HEK293 (cell line): Measurements from ENCODE around the gene TMPRSS5.

Experiments
- CTCF ChIA-PET: fragments of 350-600 bp; formaldehyde crosslinking; extraction: SDS; loops from one replicate; lab custom pipeline; 2021; ENCODE audit warnings: antibody characterized with exemption; lab: Yijun Ruan, JAX
- POLR2A ChIA-PET: fragments of 300-600 bp; formaldehyde crosslinking; extraction: SDS; loops from one replicate; lab custom pipeline; 2020; ENCODE audit warnings: antibody characterized with exemption, inconsistent platforms; lab: Yijun Ruan, JAX
- H3K27ac ChIP-seq: fragments of 200-500 bp; sonication (Bioruptor generic); 2 replicates; pipeline ENCODE4 v1.5.1; 2014; ENCODE audit warnings: low read depth, low read length, control low read depth, inconsistent platforms; ENCODE audit errors: extremely low read depth
- H3K36me3 ChIP-seq, 2 experiments: fragments of 200-500 bp in 1 of 2; sonication (Bioruptor generic) in 1 of 2; 1 replicate in 1 of 2; 2 replicates in 1 of 2; pipeline ENCODE4 v1.5.1; 2014 to 2017; ENCODE audit warnings: inconsistent platforms in 2 of 2, low read length in 2 of 2; ENCODE audit not compliant: control insufficient read depth in 2 of 2, insufficient read depth in 1 of 2
- H3K4me1 ChIP-seq: fragments of 200-500 bp; sonication (Bioruptor generic); 2 replicates; pipeline ENCODE4 v1.5.1; 2014; ENCODE audit warnings: mild to moderate bottlenecking, low read length, inconsistent platforms; ENCODE audit not compliant: control insufficient read depth, insufficient read depth
- H3K4me3 ChIP-seq: 2 replicates; pipeline ENCODE4 v1.5.1; 2011; ENCODE audit warnings: low read depth, mild to moderate bottlenecking, control low read depth, low read length, moderate library complexity
- H3K9me3 ChIP-seq: fragments of 200-500 bp; sonication (Bioruptor generic); 2 replicates; pipeline ENCODE4 v1.5.1; 2014; ENCODE audit warnings: low read depth, low read length, inconsistent platforms; ENCODE audit not compliant: control insufficient read depth, insufficient read depth
- KLF10 ChIP-seq: fragments of 450-650 bp; IDR thresholded peaks from 2 replicates; pipeline ENCODE4 v1.5.1; 2018; ENCODE audit warnings: missing biosample characterization, mild to moderate bottlenecking, missing genetic modification characterization
- MZF1 ChIP-seq: fragments of 450-650 bp; formaldehyde crosslinking; IDR thresholded peaks from 2 replicates; pipeline ENCODE4 v1.5.1; 2017; ENCODE audit warnings: missing biosample characterization, missing genetic modification characterization, borderline replicate concordance
- RBAK ChIP-seq: fragments of 450-650 bp; formaldehyde crosslinking; IDR thresholded peaks from 2 replicates; pipeline ENCODE4 v1.5.1; 2016; ENCODE audit warnings: missing biosample characterization, missing genetic modification characterization
- REST ChIP-seq: fragments of 450-650 bp; formaldehyde crosslinking; IDR thresholded peaks from 2 replicates; pipeline ENCODE4 v1.5.1; 2016; ENCODE audit warnings: missing biosample characterization, missing genetic modification characterization
- TCF7L2 ChIP-seq: IDR thresholded peaks from 2 replicates; pipeline ENCODE4 v1.6.1; 2011; ENCODE audit warnings: low read depth, mild to moderate bottlenecking, inconsistent platforms, low read length, moderate library complexity, borderline replicate concordance
- TRIM28 ChIP-seq: IDR thresholded peaks from 2 replicates; pipeline ENCODE4 v1.6.1; 2011; ENCODE audit warnings: low read length, control low read depth, borderline replicate concordance
- ZBTB44 ChIP-seq: fragments of 450-650 bp; IDR thresholded peaks from 2 replicates; pipeline ENCODE4 v1.5.1; 2018; ENCODE audit warnings: missing biosample characterization, mild to moderate bottlenecking, missing genetic modification characterization
- ZFP69B ChIP-seq: fragments of 450-650 bp; formaldehyde crosslinking; IDR thresholded peaks from 2 replicates; pipeline ENCODE4 v1.5.1; 2016; ENCODE audit warnings: missing biosample characterization, missing genetic modification characterization
- ZNF10 ChIP-seq: fragments of 450-650 bp; formaldehyde crosslinking; IDR thresholded peaks from 2 replicates; pipeline ENCODE4 v1.5.1; 2017; ENCODE audit warnings: missing biosample characterization, missing genetic modification characterization
- ZNF146 ChIP-seq: fragments of 450-650 bp; formaldehyde crosslinking; IDR thresholded peaks from 2 replicates; pipeline ENCODE4 v1.5.1; 2016; ENCODE audit warnings: missing biosample characterization, missing genetic modification characterization
- ZNF214 ChIP-seq: fragments of 450-650 bp; formaldehyde crosslinking; IDR thresholded peaks from 2 replicates; pipeline ENCODE4 v1.5.1; 2017; ENCODE audit warnings: missing biosample characterization, mild to moderate bottlenecking, missing genetic modification characterization, borderline replicate concordance
- ZNF248 ChIP-seq: fragments of 450-650 bp; formaldehyde crosslinking; IDR thresholded peaks from 2 replicates; pipeline ENCODE4 v1.5.1; 2017; ENCODE audit warnings: missing biosample characterization, missing genetic modification characterization
- ZNF37A ChIP-seq: fragments of 450-650 bp; IDR thresholded peaks from 2 replicates; pipeline ENCODE4 v1.5.1; 2018; ENCODE audit warnings: missing biosample characterization, missing genetic modification characterization
- ZNF473 ChIP-seq: fragments of 450-650 bp; formaldehyde crosslinking; IDR thresholded peaks from 2 replicates; pipeline ENCODE4 v1.5.1; 2017; ENCODE audit warnings: missing biosample characterization, missing genetic modification characterization
- ZNF514 ChIP-seq: fragments of 450-650 bp; formaldehyde crosslinking; IDR thresholded peaks from 2 replicates; pipeline ENCODE4 v1.5.1; 2016; ENCODE audit warnings: missing biosample characterization, missing genetic modification characterization
- ZNF660 ChIP-seq: fragments of 450-650 bp; IDR thresholded peaks from 2 replicates; pipeline ENCODE4 v1.5.1; 2018; ENCODE audit warnings: missing biosample characterization, mild to moderate bottlenecking, missing genetic modification characterization
- ZNF768 ChIP-seq: fragments of 450-650 bp; formaldehyde crosslinking; IDR thresholded peaks from 2 replicates; pipeline ENCODE4 v1.5.1; 2018; ENCODE audit warnings: missing biosample characterization, mild to moderate bottlenecking, missing genetic modification characterization
- ZNF837 ChIP-seq: fragments of 450-650 bp; formaldehyde crosslinking; IDR thresholded peaks from 2 replicates; pipeline ENCODE4 v1.5.1; 2016; ENCODE audit warnings: missing biosample characterization, missing genetic modification characterization

The TMPRSS5 gene

GRCh38 chr11:113638376-113638775 lies 67.7 kb downstream of the TMPRSS5 start:
- Histone ChIP-seq H3K4me1 (no peaks in the 10 kb centered on the region), H3K36me3 (no peaks in the 10 kb centered on the region), H3K27ac (no peak overlapping the region), H3K9me3 (no peaks in the 10 kb centered on the region), H3K4me3 (no peak overlapping the region)
- CTCF ChIA-PET: no interaction called here
- no peak for TF ChIP-seq ZNF10 (tag by site-specific recombination)
- TF ChIP-seq REST: peak; percentile 81
- POLR2A ChIA-PET: interaction anchor here (0.9 kb wide), 1 partner anchor 23 kb away, joined by 3 read pairs; no protein-coding TSS in a partner anchor

- Histone ChIP-seq H3K27ac (no peak overlapping the region), H3K36me3 (no peaks in the 10 kb centered on the region), H3K4me3 (no peak overlapping the region), H3K9me3 (no peaks in the 10 kb centered on the region), H3K4me1 (no peaks in the 10 kb centered on the region)
- POLR2A ChIA-PET: interaction anchor here (0.9 kb wide), 1 partner anchor 22 kb away, joined by 3 read pairs; no protein-coding TSS in a partner anchor
- TF ChIP-seq ZNF514 (tag by site-specific recombination) (no peak), ZBTB44 (tag by site-specific recombination) (no peak), ZNF473 (tag by site-specific recombination) (no peak), ZNF37A (no peak), ZNF837 (tag by site-specific recombination) (no peak), ZNF10 (tag by site-specific recombination) (no peak), KLF10 (tag by site-specific recombination) (no peak), TCF7L2 (no peak), ZNF768 (tag by site-specific recombination) (no peak), TRIM28 (no peak), RBAK (tag by site-specific recombination) (no peak), ZFP69B (tag by site-specific recombination) (no peak), ZNF146 (no peak), ZNF248 (tag by site-specific recombination) (no peak), ZNF660 (tag by site-specific recombination) (no peak), MZF1 (no peak), ZNF214 (no peak)
- CTCF ChIA-PET: interaction anchor here (1.2 kb wide), 1 partner anchor 16 kb away, joined by 3 read pairs; no protein-coding TSS in a partner anchor
Measured at GRCh38 chr11:113637636-113638035, 68.5 kb downstream of the TMPRSS5 start.
